Measurements from ENCODE around the gene PLEKHA6. TPM values are rescaled to one million over a fixed set of nuclear protein-coding genes. Genes with fewer than 3 reads are reported as not detected.
"Not testable (repeated sequence)": the region's sequence is repeated elsewhere in the genome, so short reads cannot be mapped to it uniquely, and the experiment has no call there.

PLEKHA6 gene
- total and polyA plus RNA-seq, 3 donors from 2014 or later: 5.9 to 14.7 (median 10.0) TPM

GRCh38 chr1:204246876-204247275, 112.9 kb downstream of the PLEKHA6 start:
- DNase-seq: no peak
- Histone ChIP-seq H3K4me1 (no peaks in the 10 kb centered on the region), H3K4me3 (no peak overlapping the region), H3K27me3 (no peaks in the 10 kb centered on the region), H3K36me3 (ENCODE audit: low read depth, missing control alignments) (no peaks in the 10 kb centered on the region), H3K9me3 (no peaks in the 10 kb centered on the region), H3K27ac (no peak overlapping the region)
- TF ChIP-seq, protein P1, sequence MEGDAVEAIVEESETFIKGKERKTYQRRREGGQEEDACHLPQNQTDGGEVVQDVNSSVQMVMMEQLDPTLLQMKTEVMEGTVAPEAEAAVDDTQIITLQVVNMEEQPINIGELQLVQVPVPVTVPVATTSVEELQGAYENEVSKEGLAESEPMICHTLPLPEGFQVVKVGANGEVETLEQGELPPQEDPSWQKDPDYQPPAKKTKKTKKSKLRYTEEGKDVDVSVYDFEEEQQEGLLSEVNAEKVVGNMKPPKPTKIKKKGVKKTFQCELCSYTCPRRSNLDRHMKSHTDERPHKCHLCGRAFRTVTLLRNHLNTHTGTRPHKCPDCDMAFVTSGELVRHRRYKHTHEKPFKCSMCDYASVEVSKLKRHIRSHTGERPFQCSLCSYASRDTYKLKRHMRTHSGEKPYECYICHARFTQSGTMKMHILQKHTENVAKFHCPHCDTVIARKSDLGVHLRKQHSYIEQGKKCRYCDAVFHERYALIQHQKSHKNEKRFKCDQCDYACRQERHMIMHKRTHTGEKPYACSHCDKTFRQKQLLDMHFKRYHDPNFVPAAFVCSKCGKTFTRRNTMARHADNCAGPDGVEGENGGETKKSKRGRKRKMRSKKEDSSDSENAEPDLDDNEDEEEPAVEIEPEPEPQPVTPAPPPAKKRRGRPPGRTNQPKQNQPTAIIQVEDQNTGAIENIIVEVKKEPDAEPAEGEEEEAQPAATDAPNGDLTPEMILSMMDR (IDR thresholded peaks at IDR 0.05): no peak
- TF ChIP-seq POLR2A (IDR thresholded peaks at IDR 0.05): no peak
- intact Hi-C loops (cut with DNase I; ENCODE audit: low total_unique reads): no loop called here
- 91 to 93% methylated on average over 4 of the region's 4 CpGs for WGBS, 2 donors

DNA sequence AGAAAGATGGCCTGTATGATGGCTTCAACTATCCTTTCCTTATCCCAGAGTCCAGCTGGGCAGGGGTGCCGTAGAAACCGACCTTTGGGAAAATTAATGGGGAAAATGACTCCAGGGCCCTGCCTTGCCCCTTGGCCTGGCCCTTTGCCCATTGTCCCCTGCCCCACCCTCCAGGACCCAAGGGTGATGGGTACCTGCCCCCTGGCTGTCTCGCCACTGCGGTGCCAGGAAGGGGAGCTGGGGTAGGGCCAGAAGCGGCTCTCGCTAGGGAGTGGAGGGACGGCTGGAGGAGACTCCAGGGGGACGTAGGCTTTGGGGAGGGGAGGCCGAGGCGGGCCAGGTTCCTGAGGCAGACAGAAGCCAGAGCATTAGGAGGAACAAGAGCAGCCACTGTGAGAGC, 116.8 kb downstream of the PLEKHA6 start:
- intact Hi-C loops (cut with DNase I; ENCODE audit: low total_unique reads): no loop called here
- Histone ChIP-seq H3K9me3 (no peaks in the 10 kb centered on the region), H3K27ac (no peak overlapping the region), H3K4me3 (no peak overlapping the region), H3K36me3 (ENCODE audit: low read depth, missing control alignments) (no peaks in the 10 kb centered on the region), H3K4me1 (no peaks in the 10 kb centered on the region), H3K27me3 (no peaks in the 10 kb centered on the region)
- no peak for DNase-seq
- TF ChIP-seq, protein P1 (IDR thresholded peaks at IDR 0.05): no peak
- no peak for TF ChIP-seq POLR2A (IDR thresholded peaks at IDR 0.05)
- 88 to 95% methylated on average over 8 to 10 of the region's 10 CpGs for WGBS, 2 donors

DNA sequence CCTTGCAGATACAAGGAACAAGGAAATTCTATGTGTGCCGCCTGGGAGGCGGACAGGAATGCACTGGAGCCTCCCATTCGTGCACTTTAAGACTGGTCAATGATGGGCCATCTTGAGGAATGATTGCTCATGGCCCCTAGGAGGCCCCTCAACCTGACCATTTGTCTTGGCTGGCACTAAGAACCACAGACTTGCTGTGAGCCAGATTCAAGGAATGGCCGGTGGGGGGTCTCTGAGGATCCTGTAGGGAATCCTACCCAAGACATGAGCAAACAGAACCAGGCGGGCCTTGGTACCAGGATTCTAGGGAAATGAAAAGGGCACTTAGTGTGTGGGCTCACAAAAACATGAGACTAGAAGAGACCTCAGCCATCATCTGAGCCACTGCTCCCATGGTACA, 117.8 kb downstream of the PLEKHA6 start:
- intact Hi-C loops (cut with DNase I; ENCODE audit: low total_unique reads): no loop called here
- Histone ChIP-seq H3K36me3 (ENCODE audit: low read depth, missing control alignments) (no peaks in the 10 kb centered on the region), H3K9me3 (no peaks in the 10 kb centered on the region), H3K27ac (no peak overlapping the region), H3K4me3 (no peak overlapping the region), H3K4me1 (no peaks in the 10 kb centered on the region), H3K27me3 (no peaks in the 10 kb centered on the region)
- WGBS, 2 donors: 94% methylated on average over 5 of the region's 5 CpGs
- no peak for TF ChIP-seq POLR2A (IDR thresholded peaks at IDR 0.05)
- TF ChIP-seq, protein P1 (IDR thresholded peaks at IDR 0.05): no peak
- DNase-seq: no peak

DNA sequence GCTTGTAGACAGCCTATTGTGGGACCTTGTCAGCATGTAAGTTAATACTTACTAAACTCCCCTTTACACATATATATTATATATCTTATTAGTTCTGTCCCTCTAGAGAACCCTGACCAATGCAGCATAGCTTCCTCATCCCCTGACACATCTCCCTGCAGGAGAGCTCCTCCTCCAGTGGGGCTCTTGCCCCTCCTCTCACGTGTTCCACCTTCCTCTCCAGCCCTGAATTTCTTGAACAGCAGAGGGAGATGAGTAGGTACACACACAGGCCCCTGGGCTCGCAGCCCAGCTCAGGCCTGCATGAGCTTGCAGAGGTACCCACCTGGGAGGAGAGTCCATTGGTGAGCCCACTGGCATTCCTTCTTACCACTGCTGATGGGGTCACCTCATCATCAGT, 118.7 kb downstream of the PLEKHA6 start:
- Histone ChIP-seq H3K9me3 (no peaks in the 10 kb centered on the region), H3K4me3 (no peak overlapping the region), H3K27ac (no peak overlapping the region), H3K36me3 (ENCODE audit: low read depth, missing control alignments) (no peaks in the 10 kb centered on the region), H3K27me3 (no peaks in the 10 kb centered on the region), H3K4me1 (no peaks in the 10 kb centered on the region)
- WGBS, 2 donors: 76 to 81% methylated on average over 2 of the region's 2 CpGs
- TF ChIP-seq POLR2A (IDR thresholded peaks at IDR 0.05): no peak
- TF ChIP-seq, protein P1 (IDR thresholded peaks at IDR 0.05): no peak
- no peak for DNase-seq
- intact Hi-C loops (cut with DNase I; ENCODE audit: low total_unique reads): no loop called here

GRCh38 chr1:204240233-204240632, 119.5 kb downstream of the PLEKHA6 start:
- H3K9me3 ChIP-seq: no peaks in the 10 kb centered on the region
- TF ChIP-seq, protein P1 (IDR thresholded peaks at IDR 0.05): no peak
- TF ChIP-seq POLR2A (IDR thresholded peaks at IDR 0.05): no peak
- no peak overlapping the region for H3K4me3 ChIP-seq
- intact Hi-C loops (cut with DNase I; ENCODE audit: low total_unique reads): no loop called here
- H3K27ac ChIP-seq: no peak overlapping the region
- DNase-seq: no peak
- no peaks in the 10 kb centered on the region for H3K36me3 ChIP-seq (ENCODE audit: low read depth, missing control alignments)
- 90 to 96% methylated on average over 1 of the region's 1 CpG for WGBS, 2 donors
- H3K4me1 ChIP-seq: no peaks in the 10 kb centered on the region
- no peaks in the 10 kb centered on the region for H3K27me3 ChIP-seq

DNA sequence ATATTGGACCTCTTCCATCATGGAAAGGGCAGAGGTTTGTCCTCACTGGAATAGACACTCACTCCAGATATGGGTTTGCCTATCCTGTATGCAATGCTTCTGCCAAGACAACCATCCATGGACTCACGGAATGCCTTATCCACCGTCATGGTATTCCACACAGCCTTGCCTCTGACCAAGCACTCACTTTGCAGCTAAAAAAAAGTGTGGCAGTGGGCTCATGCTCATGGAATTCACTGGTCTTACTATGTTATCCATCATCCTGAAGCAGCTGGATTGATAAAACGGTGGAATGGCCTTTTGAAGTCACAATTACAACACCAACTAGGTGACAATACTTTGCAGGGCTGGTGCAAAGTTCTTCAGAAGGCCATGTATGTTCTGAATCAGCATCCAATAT, 120.3 kb downstream of the PLEKHA6 start:
- H3K4me3 ChIP-seq; H3K4me1 ChIP-seq; DNase-seq; H3K9me3 ChIP-seq; intact Hi-C loops (cut with DNase I; ENCODE audit: low total_unique reads); H3K27ac ChIP-seq; H3K36me3 ChIP-seq (ENCODE audit: low read depth, missing control alignments); H3K27me3 ChIP-seq: not testable (repeated sequence)
- WGBS, 2 donors: 78 to 93% methylated on average over 3 of the region's 3 CpGs

- H3K27me3 ChIP-seq; H3K9me3 ChIP-seq; H3K36me3 ChIP-seq (ENCODE audit: low read depth, missing control alignments); DNase-seq; H3K27ac ChIP-seq; H3K4me3 ChIP-seq; H3K4me1 ChIP-seq; intact Hi-C loops (cut with DNase I; ENCODE audit: low total_unique reads): not testable (repeated sequence)
- 90 to 93% methylated on average over 2 of the region's 2 CpGs for WGBS, 2 donors
These were observed 121.2 kb downstream of the PLEKHA6 start for GRCh38 chr1:204238520-204238919.

DNA sequence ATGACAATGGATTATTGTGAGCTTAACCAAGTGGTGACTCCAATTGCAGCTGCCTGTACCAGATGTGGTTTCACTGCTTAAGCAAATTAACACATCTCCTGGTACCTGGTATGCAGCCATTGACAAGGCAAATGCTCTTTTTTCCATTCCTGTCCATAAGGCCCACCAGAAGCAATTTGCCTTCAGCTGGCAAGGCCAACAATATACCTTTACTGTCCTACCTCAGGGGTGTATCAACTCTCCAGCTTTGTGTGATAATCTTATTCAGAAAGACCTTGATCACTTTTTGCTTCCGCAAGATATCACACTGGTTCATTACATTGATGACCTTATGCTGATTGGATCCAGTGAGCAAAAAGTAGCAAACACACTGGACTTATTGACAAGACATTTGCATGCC, 122.2 kb downstream of the PLEKHA6 start:
- H3K4me1 ChIP-seq; H3K36me3 ChIP-seq (ENCODE audit: low read depth, missing control alignments); H3K27ac ChIP-seq; DNase-seq; H3K4me3 ChIP-seq; H3K9me3 ChIP-seq; H3K27me3 ChIP-seq: not testable (repeated sequence)
- WGBS, 2 donors: 96 to 100% methylated on average over 1 of the region's 1 CpG
- intact Hi-C loops (cut with DNase I; ENCODE audit: low total_unique reads): loop anchor here (2.0 kb wide), 1 partner anchor 33 kb away; no protein-coding TSS in a partner anchor

Measured in testis (tissue), 3 donors.